HEK293 (cell line): Measurements from ENCODE around the gene FAM221B.

ENCODE experiments used
- CTCF ChIA-PET: fragments of 350-600 bp; formaldehyde crosslinking; extraction: SDS; loops from one replicate; lab custom pipeline; 2021; ENCODE audit warnings: antibody characterized with exemption; lab: Yijun Ruan, JAX
- POLR2A ChIA-PET: fragments of 300-600 bp; formaldehyde crosslinking; extraction: SDS; loops from one replicate; lab custom pipeline; 2020; ENCODE audit warnings: antibody characterized with exemption, inconsistent platforms; lab: Yijun Ruan, JAX
- H3K27ac ChIP-seq: fragments of 200-500 bp; sonication (Bioruptor generic); 2 replicates; pipeline ENCODE4 v1.5.1; 2014; ENCODE audit warnings: low read depth, low read length, control low read depth, inconsistent platforms; ENCODE audit errors: extremely low read depth
- H3K36me3 ChIP-seq, 2 experiments: fragments of 200-500 bp in 1 of 2; sonication (Bioruptor generic) in 1 of 2; 1 replicate in 1 of 2; 2 replicates in 1 of 2; pipeline ENCODE4 v1.5.1; 2014 to 2017; ENCODE audit warnings: inconsistent platforms in 2 of 2, low read length in 2 of 2; ENCODE audit not compliant: control insufficient read depth in 2 of 2, insufficient read depth in 1 of 2
- H3K4me1 ChIP-seq: fragments of 200-500 bp; sonication (Bioruptor generic); 2 replicates; pipeline ENCODE4 v1.5.1; 2014; ENCODE audit warnings: mild to moderate bottlenecking, low read length, inconsistent platforms; ENCODE audit not compliant: control insufficient read depth, insufficient read depth
- H3K4me3 ChIP-seq: 2 replicates; pipeline ENCODE4 v1.5.1; 2011; ENCODE audit warnings: low read depth, mild to moderate bottlenecking, control low read depth, low read length, moderate library complexity
- H3K9me3 ChIP-seq: fragments of 200-500 bp; sonication (Bioruptor generic); 2 replicates; pipeline ENCODE4 v1.5.1; 2014; ENCODE audit warnings: low read depth, low read length, inconsistent platforms; ENCODE audit not compliant: control insufficient read depth, insufficient read depth
- ATF2 ChIP-seq: fragments of 450-650 bp; formaldehyde crosslinking; IDR thresholded peaks from 2 replicates; pipeline ENCODE4 v1.5.1; 2016; ENCODE audit warnings: missing biosample characterization, missing genetic modification characterization, low read depth
- MEIS1 ChIP-seq: sonication (generic); formaldehyde crosslinking; IDR thresholded peaks from 2 replicates; pipeline ENCODE4 v1.8.1; 2022; ENCODE audit warnings: missing genetic modification reagents, mild to moderate bottlenecking, borderline replicate concordance
- OSR2 ChIP-seq: fragments of 450-650 bp; formaldehyde crosslinking; IDR thresholded peaks from 2 replicates; pipeline ENCODE4 v1.5.1; 2016; ENCODE audit warnings: missing biosample characterization, missing genetic modification characterization
- PRDM10 ChIP-seq: fragments of 450-650 bp; formaldehyde crosslinking; IDR thresholded peaks from 2 replicates; pipeline ENCODE4 v1.5.1; 2016; ENCODE audit warnings: missing biosample characterization, missing genetic modification characterization
- SCRT2 ChIP-seq: fragments of 450-650 bp; formaldehyde crosslinking; IDR thresholded peaks from 2 replicates; pipeline ENCODE4 v1.5.1; 2016; ENCODE audit warnings: missing biosample characterization, missing genetic modification characterization
- ZBTB10 ChIP-seq: fragments of 450-650 bp; formaldehyde crosslinking; IDR thresholded peaks from 2 replicates; pipeline ENCODE4 v1.5.1; 2016; ENCODE audit warnings: missing biosample characterization, missing genetic modification characterization
- ZBTB17 ChIP-seq: fragments of 450-650 bp; formaldehyde crosslinking; IDR thresholded peaks from 2 replicates; pipeline ENCODE4 v1.5.1; 2016; ENCODE audit warnings: missing biosample characterization, missing genetic modification characterization
- ZBTB21 ChIP-seq: fragments of 450-650 bp; formaldehyde crosslinking; IDR thresholded peaks from 2 replicates; pipeline ENCODE4 v1.5.1; 2017; ENCODE audit warnings: missing biosample characterization, missing genetic modification characterization
- ZBTB49 ChIP-seq: fragments of 450-650 bp; formaldehyde crosslinking; IDR thresholded peaks from 2 replicates; pipeline ENCODE4 v1.5.1; 2016; ENCODE audit warnings: missing biosample characterization, missing genetic modification characterization, low read depth
- ZNF138 ChIP-seq: fragments of 450-650 bp; formaldehyde crosslinking; IDR thresholded peaks from 2 replicates; pipeline ENCODE4 v1.5.1; 2016; ENCODE audit warnings: missing biosample characterization, missing genetic modification characterization, borderline replicate concordance
- ZNF311 ChIP-seq: fragments of 450-650 bp; formaldehyde crosslinking; IDR thresholded peaks from 2 replicates; pipeline ENCODE4 v1.5.1; 2017; ENCODE audit warnings: missing biosample characterization, missing genetic modification characterization, borderline replicate concordance
- ZNF335 ChIP-seq: fragments of 450-650 bp; formaldehyde crosslinking; conservative IDR thresholded peaks from 2 replicates; pipeline ENCODE4 v1.5.1; 2016; ENCODE audit warnings: missing biosample characterization, missing genetic modification characterization
- ZNF341 ChIP-seq: fragments of 450-650 bp; formaldehyde crosslinking; IDR thresholded peaks from 2 replicates; pipeline ENCODE4; 2016; ENCODE audit warnings: low read depth, missing biosample characterization, missing genetic modification characterization
- ZNF449 ChIP-seq: fragments of 450-650 bp; formaldehyde crosslinking; IDR thresholded peaks from 2 replicates; pipeline ENCODE4 v1.5.1; 2017; ENCODE audit warnings: missing biosample characterization, mild to moderate bottlenecking, missing genetic modification characterization, moderate library complexity
- ZNF530 ChIP-seq: fragments of 450-650 bp; formaldehyde crosslinking; IDR thresholded peaks from 2 replicates; pipeline ENCODE4 v1.5.1; 2016; ENCODE audit warnings: low read depth, missing biosample characterization, missing genetic modification characterization
- ZNF610 ChIP-seq: fragments of 450-650 bp; formaldehyde crosslinking; IDR thresholded peaks from 2 replicates; pipeline ENCODE4 v1.5.1; 2016; ENCODE audit warnings: missing biosample characterization, missing genetic modification characterization, borderline replicate concordance

FAM221B gene

GRCh38 chr9:35781066-35781465 lies 47.5 kb downstream of the FAM221B start:
- H3K9me3 ChIP-seq = no peaks in the 10 kb centered on the region
- POLR2A ChIA-PET = no interaction called here
- CTCF ChIA-PET = interaction anchor here (1.5 to 6.3 kb wide), 2 partner anchors 8 to 9 kb away, joined by 11 to 65 read pairs; no protein-coding TSS in a partner anchor
- no peak for TF ChIP-seq ZBTB17 (tag by site-specific recombination)
- TF ChIP-seq MEIS1 (CRISPR knock-in tag) = no peak
- TF ChIP-seq ZNF335 (tag by site-specific recombination) = no peak
- no peak for TF ChIP-seq ZBTB10 (tag by site-specific recombination)
- TF ChIP-seq ZNF530 (tag by site-specific recombination) = no peak
- TF ChIP-seq ZBTB21 (tag by site-specific recombination) = no peak
- no peak for TF ChIP-seq ZNF449
- no peak for TF ChIP-seq ATF2
- TF ChIP-seq ZNF138 (tag by site-specific recombination) = no peak
- no peak for TF ChIP-seq ZNF610
- no peak for TF ChIP-seq ZNF311 (tag by site-specific recombination)
- no peak for TF ChIP-seq OSR2
- TF ChIP-seq ZBTB49 = no peak
- TF ChIP-seq SCRT2 (tag by site-specific recombination) = no peak
- no peak overlapping the region for H3K27ac ChIP-seq
- no peaks in the 10 kb centered on the region for H3K4me1 ChIP-seq
- peaks cover 4 to 16% of the 10 kb centered on the region in 2 experiments; a peak in 2 of 3 replicates for H3K36me3 ChIP-seq
- no peak overlapping the region for H3K4me3 ChIP-seq

- ChIA-PET POLR2A (no interaction called here), CTCF (interaction anchor here (0.8 to 6.3 kb wide), 3 partner anchors 10 to 230 kb away, joined by 3 to 65 read pairs (median 4); no protein-coding TSS in a partner anchor)
- H3K27ac ChIP-seq = no peak overlapping the region
These were observed 50.0 kb downstream of the FAM221B start for GRCh38 chr9:35778496-35778895.

More at GRCh38 chr9:35778496-35778895, 50.0 kb downstream of the FAM221B start:
- TF ChIP-seq ZNF341 (tag by site-specific recombination) = peak; percentile 75
- no peak for TF ChIP-seq PRDM10 (tag by site-specific recombination)
- Histone ChIP-seq H3K36me3 (peaks cover 3 to 10% of the 10 kb centered on the region in 2 experiments; a peak in 2 of 3 replicates), H3K4me1 (peaks cover 2% of the 10 kb centered on the region; the same call in 1 of the 2 replicates), H3K9me3 (no peaks in the 10 kb centered on the region), H3K4me3 (no peak overlapping the region)
